ENCODE results near the gene RNF114. TPM values are rescaled to one million over a fixed set of nuclear protein-coding genes. Genes with fewer than 3 reads are reported as not detected.

The RNF114 gene
- total RNA-seq, 2 donors from 2014 or later = 82.4 to 128 TPM

DNA sequence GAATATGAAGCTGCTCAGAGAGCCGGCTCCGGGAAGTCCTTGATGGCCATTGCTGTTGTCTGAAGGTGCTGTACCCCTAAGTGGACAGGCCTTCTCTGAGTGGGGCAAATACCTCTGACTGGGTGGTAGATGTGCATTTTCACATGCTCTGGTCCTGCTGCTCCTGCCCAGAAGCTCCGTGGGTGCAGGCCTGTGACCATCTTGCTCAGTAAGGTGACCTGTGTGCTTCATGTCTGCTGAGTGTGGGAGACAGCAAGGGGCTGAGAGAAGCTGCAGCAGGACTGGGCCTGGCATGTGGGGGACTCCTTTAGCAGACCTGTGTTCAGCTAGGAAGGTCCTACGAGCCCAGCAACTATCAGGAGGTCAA is 25.9 kb upstream of the RNF114 start:
- TF ChIP-seq, protein P1, sequence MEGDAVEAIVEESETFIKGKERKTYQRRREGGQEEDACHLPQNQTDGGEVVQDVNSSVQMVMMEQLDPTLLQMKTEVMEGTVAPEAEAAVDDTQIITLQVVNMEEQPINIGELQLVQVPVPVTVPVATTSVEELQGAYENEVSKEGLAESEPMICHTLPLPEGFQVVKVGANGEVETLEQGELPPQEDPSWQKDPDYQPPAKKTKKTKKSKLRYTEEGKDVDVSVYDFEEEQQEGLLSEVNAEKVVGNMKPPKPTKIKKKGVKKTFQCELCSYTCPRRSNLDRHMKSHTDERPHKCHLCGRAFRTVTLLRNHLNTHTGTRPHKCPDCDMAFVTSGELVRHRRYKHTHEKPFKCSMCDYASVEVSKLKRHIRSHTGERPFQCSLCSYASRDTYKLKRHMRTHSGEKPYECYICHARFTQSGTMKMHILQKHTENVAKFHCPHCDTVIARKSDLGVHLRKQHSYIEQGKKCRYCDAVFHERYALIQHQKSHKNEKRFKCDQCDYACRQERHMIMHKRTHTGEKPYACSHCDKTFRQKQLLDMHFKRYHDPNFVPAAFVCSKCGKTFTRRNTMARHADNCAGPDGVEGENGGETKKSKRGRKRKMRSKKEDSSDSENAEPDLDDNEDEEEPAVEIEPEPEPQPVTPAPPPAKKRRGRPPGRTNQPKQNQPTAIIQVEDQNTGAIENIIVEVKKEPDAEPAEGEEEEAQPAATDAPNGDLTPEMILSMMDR (IDR thresholded peaks at IDR 0.05) = no peak
- ATAC-seq (ENCODE audit: insufficient number of reproducible peaks, low FRiP score, low read depth) (no peak), DNase-seq (ENCODE audit: low spot score) (no peak)
- peaks cover 36% of the 10 kb centered on the region for H3K36me3 ChIP-seq
- H3K9me3 ChIP-seq = no peaks in the 10 kb centered on the region
- no peak overlapping the region for H3K4me3 ChIP-seq
- H3K27me3 ChIP-seq (replicated peaks; ENCODE audit: insufficient read depth) = no peaks in the 10 kb centered on the region
- no peak overlapping the region for H3K27ac ChIP-seq
- peaks cover 17 to 27% of the 10 kb centered on the region in 2 donors for H3K4me1 ChIP-seq (ENCODE audit: control insufficient read depth in 1 of 2, low read depth in 2 of 2)

- H3K27ac ChIP-seq = peak overlapping the region; percentile 38 to 99
- H3K36me3 ChIP-seq = peaks cover 11% of the 10 kb centered on the region
- TF ChIP-seq, protein P1 (IDR thresholded peaks at IDR 0.05) = no peak
- no peak for DNase-seq (ENCODE audit: low spot score)
- no peaks in the 10 kb centered on the region for H3K9me3 ChIP-seq
- peaks cover 17 to 38% of the 10 kb centered on the region in 2 donors for H3K4me1 ChIP-seq (ENCODE audit: control insufficient read depth in 1 of 2, low read depth in 2 of 2)
- H3K4me3 ChIP-seq = peak overlapping the region; percentile 95
- ATAC-seq (ENCODE audit: insufficient number of reproducible peaks, low FRiP score, low read depth) = no peak
- H3K27me3 ChIP-seq (replicated peaks; ENCODE audit: insufficient read depth) = no peaks in the 10 kb centered on the region
These were observed 22.7 kb upstream of the RNF114 start for GRCh38 chr20:49913399-49914047.

DNA sequence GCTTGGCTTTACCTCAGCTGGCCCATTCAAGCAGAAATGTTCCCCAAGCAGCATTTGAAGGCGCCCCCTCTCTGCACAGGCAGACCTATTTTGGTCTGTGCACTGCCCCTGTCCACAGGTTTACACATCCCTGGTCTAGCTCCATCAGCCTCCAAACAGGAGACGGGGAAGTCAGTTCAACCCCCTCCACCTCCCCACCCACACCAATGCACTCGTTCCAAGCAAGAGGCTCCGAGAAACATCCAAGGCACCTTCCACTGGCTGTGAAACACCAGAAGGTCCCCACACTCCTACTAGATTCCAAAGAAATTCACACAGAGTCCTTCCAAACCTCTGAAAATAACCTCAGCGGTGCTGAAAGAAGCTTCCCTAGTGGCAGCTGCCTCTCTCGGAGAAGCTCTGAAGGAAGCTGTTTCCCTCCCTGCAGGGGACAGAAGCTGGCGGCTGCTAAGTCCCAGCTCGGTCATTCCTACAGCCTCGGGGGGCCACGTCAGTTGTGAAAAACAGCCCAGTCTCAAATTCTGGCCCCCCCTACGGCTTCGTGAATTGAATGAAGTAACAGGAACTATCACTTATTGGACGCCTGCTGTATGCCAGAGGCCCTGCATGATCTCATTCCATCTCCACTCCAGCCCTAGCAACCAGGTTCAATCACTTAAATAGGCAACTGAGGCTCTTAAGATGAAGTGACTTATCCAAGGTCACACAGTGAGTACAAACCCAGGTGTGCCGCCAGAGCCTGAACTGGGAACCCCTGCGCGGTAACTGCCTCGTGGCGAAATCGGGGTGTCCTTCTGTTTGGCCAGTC is 21.7 kb upstream of the RNF114 start:
- Histone ChIP-seq H3K36me3 (peaks cover 8% of the 10 kb centered on the region), H3K9me3 (no peaks in the 10 kb centered on the region), H3K27ac (peak overlapping the region; percentile 99), H3K4me1 (ENCODE audit: control insufficient read depth in 1 of 2, low read depth in 2 of 2) (peaks cover 17 to 38% of the 10 kb centered on the region in 2 donors), H3K27me3 (replicated peaks; ENCODE audit: insufficient read depth) (no peaks in the 10 kb centered on the region), H3K4me3 (peak overlapping the region; percentile 95)
- DNase-seq (ENCODE audit: low spot score) = no peak
- TF ChIP-seq, protein P1 (IDR thresholded peaks at IDR 0.05) = no peak
- ATAC-seq (ENCODE audit: insufficient number of reproducible peaks, low FRiP score, low read depth) = no peak

GRCh38 chr20:49915118-49915379 is 21.1 kb upstream of the RNF114 start:
- Histone ChIP-seq H3K4me3 (peak overlapping the region; percentile 95), H3K27me3 (replicated peaks; ENCODE audit: insufficient read depth) (no peaks in the 10 kb centered on the region), H3K27ac (peak overlapping the region; percentile 99), H3K36me3 (peaks cover 4% of the 10 kb centered on the region), H3K4me1 (ENCODE audit: control insufficient read depth in 1 of 2, low read depth in 2 of 2) (peaks cover 17 to 38% of the 10 kb centered on the region in 2 donors), H3K9me3 (no peaks in the 10 kb centered on the region)
- DNase-seq (ENCODE audit: low spot score) = no peak
- TF ChIP-seq, protein P1 (IDR thresholded peaks at IDR 0.05) = no peak
- no peak for ATAC-seq (ENCODE audit: insufficient number of reproducible peaks, low FRiP score, low read depth)

DNA sequence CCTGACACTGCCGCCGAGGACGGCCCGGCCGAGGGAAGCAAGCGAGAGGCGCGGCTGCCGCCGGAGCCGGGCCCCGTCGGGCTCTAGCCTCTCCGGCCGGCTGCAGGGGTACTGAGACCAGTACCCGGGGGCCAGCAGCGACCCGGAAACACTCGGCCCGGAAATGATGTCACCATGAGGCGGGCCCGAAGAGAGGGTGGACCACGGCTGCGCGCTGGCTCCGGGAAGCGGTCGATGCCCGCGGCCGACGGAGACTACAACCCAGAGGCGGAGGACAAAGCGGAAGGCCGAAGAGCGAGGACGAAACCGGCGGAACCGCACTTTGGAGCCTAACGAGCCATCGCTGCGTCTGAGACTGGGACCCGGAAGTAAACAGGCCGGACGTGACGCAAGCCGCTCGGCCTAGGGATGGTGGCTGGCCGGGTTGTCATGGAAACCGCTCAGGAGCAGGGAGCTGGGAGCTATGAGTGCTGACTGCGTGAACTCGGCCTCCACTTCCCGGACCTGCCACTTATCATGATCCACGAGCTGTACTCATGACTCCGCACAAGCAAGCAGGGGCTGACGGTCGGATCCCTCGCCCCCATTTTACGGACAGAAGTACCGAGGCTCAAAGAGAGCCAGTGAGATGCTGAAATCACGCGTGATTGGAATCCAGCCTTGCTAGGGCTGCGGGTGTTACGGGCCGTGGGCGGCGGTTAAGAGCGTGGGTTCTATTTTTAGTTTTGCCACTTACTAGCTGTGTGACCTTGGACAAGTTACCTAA is 20.6 kb upstream of the RNF114 start, which contains the start of gene SPATA2:
SPATA2 (minus strand) TSS at position 150 of the 766 bp plus-strand sequence. CDS start 7,039 bp downstream, outside the sequence.
- Histone ChIP-seq H3K4me1 (ENCODE audit: control insufficient read depth in 1 of 2, low read depth in 2 of 2) (peaks cover 17 to 38% of the 10 kb centered on the region in 2 donors), H3K36me3 (no peaks in the 10 kb centered on the region), H3K9me3 (no peaks in the 10 kb centered on the region), H3K27ac (peak within 1 kb of the TSS; percentile 99), H3K27me3 (replicated peaks; ENCODE audit: insufficient read depth) (no peaks in the 10 kb centered on the region), H3K4me3 (peak within 1 kb of the TSS; percentile 95)
- TF ChIP-seq, protein P1 (IDR thresholded peaks at IDR 0.05) = no peak
- DNase-seq (ENCODE audit: low spot score) (peak; percentile 99), ATAC-seq (ENCODE audit: insufficient number of reproducible peaks, low FRiP score, low read depth) (peak; percentile 90)
